Activated T-helper 1 cell treated with anti-CD3 and anti-CD28 coated beads, Interleukin-12 subunit alpha, Interleukin-12 subunit beta, Interleukin-2, Interleukin-4 antibody, amounts not matched to agents 30 ng/mL and 10 ng/mL and 1 ng/mL, durations not matched to agents 14 hours and 24 hours and 36 hours (primary cell): ENCODE results near the gene TEX29. TPM values are rescaled to one million over a fixed set of nuclear protein-coding genes. Genes with fewer than 3 reads are reported as not detected.

ENCODE experiments used
- DNase-seq: peaks from one replicate; pipeline ENCODE4 v3.0.0; 2021; ENCODE audit warnings: low spot score
- H3K27ac Mint-ChIP-seq: one replicate; pipeline ENCODE4 v1.8.0; 2021; ENCODE audit warnings: mild to moderate bottlenecking, mixed read lengths
- H3K27me3 Mint-ChIP-seq: one replicate; pipeline ENCODE4 v1.8.0; 2022; ENCODE audit warnings: mild to moderate bottlenecking, moderate library complexity, mixed read lengths; ENCODE audit not compliant: insufficient read depth
- H3K36me3 Mint-ChIP-seq: one replicate; pipeline ENCODE4 v1.8.0; 2021; ENCODE audit warnings: low read depth, mixed read lengths
- H3K4me1 Mint-ChIP-seq: one replicate; pipeline ENCODE4 v1.8.0; 2021; ENCODE audit warnings: low read depth, mixed read lengths
- H3K4me3 Mint-ChIP-seq: one replicate; pipeline ENCODE4 v1.8.0; 2021; ENCODE audit warnings: mild to moderate bottlenecking, moderate library complexity, mixed read lengths
- H3K9me3 Mint-ChIP-seq: one replicate; pipeline ENCODE4 v1.8.0; 2021; ENCODE audit warnings: mixed read lengths
- intact Hi-C: fragments of 100-400 bp; cut with micrococcal nuclease; formaldehyde crosslinking; loops from one replicate; pipeline ENCODE4 v1.15.1; 2024
- total RNA-seq: library from RNA; stranded (reverse); gene quantifications from 2 replicates; pipeline ENCODE4 v1.2.3, GENCODE V29; 2022

Gene TEX29
- total RNA-seq, 1 donor from 2014 or later, result 0.70 TPM

- no peaks in the 10 kb centered on the region for H3K27me3 Mint-ChIP-seq
- intact Hi-C loops, result no loop called here
- peaks cover 58% of the 10 kb centered on the region for H3K36me3 Mint-ChIP-seq
- no peaks in the 10 kb centered on the region for H3K9me3 Mint-ChIP-seq
- DNase-seq, result no peak
- H3K27ac Mint-ChIP-seq, result no peak overlapping the region
- peaks cover 9% of the 10 kb centered on the region for H3K4me1 Mint-ChIP-seq
- no peak overlapping the region for H3K4me3 Mint-ChIP-seq
Measured at GRCh38 chr13:111282997-111283396, 37.4 kb upstream of the TEX29 start.

GRCh38 chr13:111283457-111283856 is 37.0 kb upstream of the TEX29 start:
- no peaks in the 10 kb centered on the region for H3K9me3 Mint-ChIP-seq
- H3K4me1 Mint-ChIP-seq, result peaks cover 4% of the 10 kb centered on the region
- no peak overlapping the region for H3K27ac Mint-ChIP-seq
- no peak for DNase-seq
- H3K36me3 Mint-ChIP-seq, result peaks cover 54% of the 10 kb centered on the region
- intact Hi-C loops, result no loop called here
- no peaks in the 10 kb centered on the region for H3K27me3 Mint-ChIP-seq
- no peak overlapping the region for H3K4me3 Mint-ChIP-seq

DNA sequence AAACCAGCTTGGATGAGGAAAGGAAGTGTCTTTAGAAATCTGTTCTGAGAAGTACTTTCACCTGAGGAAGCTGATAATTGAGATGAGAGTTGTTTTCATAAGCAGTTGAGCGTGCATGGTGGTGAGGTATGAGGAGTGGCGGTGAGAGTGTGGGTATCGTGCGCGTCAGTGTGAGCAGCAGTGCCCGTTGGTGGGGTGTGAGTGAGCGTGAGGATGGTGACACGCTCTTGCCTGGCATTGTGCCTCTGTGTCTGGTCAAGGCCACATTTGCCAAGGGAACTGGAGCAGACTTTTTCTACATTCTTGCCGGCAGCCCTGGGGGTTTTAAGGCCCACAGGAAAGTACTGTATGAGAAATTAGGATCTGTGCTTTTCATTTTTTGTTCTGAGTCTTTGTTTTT is 36.5 kb upstream of the TEX29 start:
- intact Hi-C loops, result no loop called here
- no peaks in the 10 kb centered on the region for H3K9me3 Mint-ChIP-seq
- no peaks in the 10 kb centered on the region for H3K4me1 Mint-ChIP-seq
- no peaks in the 10 kb centered on the region for H3K27me3 Mint-ChIP-seq
- H3K36me3 Mint-ChIP-seq, result peaks cover 51% of the 10 kb centered on the region
- H3K27ac Mint-ChIP-seq, result no peak overlapping the region
- H3K4me3 Mint-ChIP-seq, result no peak overlapping the region
- no peak for DNase-seq

GRCh38 chr13:111284565-111284964 is 35.9 kb upstream of the TEX29 start:
- peaks cover 55% of the 10 kb centered on the region for H3K36me3 Mint-ChIP-seq
- H3K9me3 Mint-ChIP-seq, result no peaks in the 10 kb centered on the region
- H3K27ac Mint-ChIP-seq, result no peak overlapping the region
- H3K27me3 Mint-ChIP-seq, result no peaks in the 10 kb centered on the region
- H3K4me1 Mint-ChIP-seq, result no peaks in the 10 kb centered on the region
- H3K4me3 Mint-ChIP-seq, result no peak overlapping the region
- intact Hi-C loops, result no loop called here
- no peak for DNase-seq

- H3K9me3 Mint-ChIP-seq, result no peaks in the 10 kb centered on the region
- H3K27me3 Mint-ChIP-seq, result no peaks in the 10 kb centered on the region
- H3K27ac Mint-ChIP-seq, result no peak overlapping the region
- H3K4me3 Mint-ChIP-seq, result no peak overlapping the region
- H3K4me1 Mint-ChIP-seq, result no peaks in the 10 kb centered on the region
- peaks cover 43% of the 10 kb centered on the region for H3K36me3 Mint-ChIP-seq
- intact Hi-C loops, result no loop called here
- DNase-seq, result no peak
Measured at GRCh38 chr13:111286162-111286561, 34.3 kb upstream of the TEX29 start.

DNA sequence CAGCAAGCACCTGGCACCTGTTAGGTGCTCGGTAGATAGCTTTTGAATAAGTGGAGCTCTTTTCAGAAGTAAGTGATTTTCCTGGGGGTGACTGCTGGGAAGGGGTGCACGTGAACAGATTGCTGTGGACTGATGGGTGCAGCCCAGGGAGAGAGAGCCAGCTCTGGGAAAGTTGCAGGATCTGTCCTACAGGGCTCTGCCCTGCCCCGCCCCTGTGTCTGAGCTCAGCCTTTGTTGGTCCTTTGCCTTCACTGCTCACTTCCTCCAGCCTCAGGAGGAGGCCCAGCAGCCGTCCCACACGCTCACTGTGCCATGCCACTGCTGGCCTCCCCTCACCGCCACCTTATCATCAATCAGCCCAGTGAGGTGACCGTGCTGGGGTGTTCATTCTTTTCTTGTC is 33.7 kb upstream of the TEX29 start:
- H3K9me3 Mint-ChIP-seq, result no peaks in the 10 kb centered on the region
- no peaks in the 10 kb centered on the region for H3K27me3 Mint-ChIP-seq
- intact Hi-C loops, result no loop called here
- no peak overlapping the region for H3K4me3 Mint-ChIP-seq
- no peak overlapping the region for H3K27ac Mint-ChIP-seq
- peaks cover 37% of the 10 kb centered on the region for H3K36me3 Mint-ChIP-seq
- no peak for DNase-seq
- H3K4me1 Mint-ChIP-seq, result no peaks in the 10 kb centered on the region

- no peak for DNase-seq
- H3K4me3 Mint-ChIP-seq, result no peak overlapping the region
- no peaks in the 10 kb centered on the region for H3K4me1 Mint-ChIP-seq
- H3K27ac Mint-ChIP-seq, result no peak overlapping the region
- H3K36me3 Mint-ChIP-seq, result peaks cover 41% of the 10 kb centered on the region
- no peaks in the 10 kb centered on the region for H3K27me3 Mint-ChIP-seq
- no peaks in the 10 kb centered on the region for H3K9me3 Mint-ChIP-seq
- intact Hi-C loops, result no loop called here
Measured at GRCh38 chr13:111287201-111287600, 33.2 kb upstream of the TEX29 start.

DNA sequence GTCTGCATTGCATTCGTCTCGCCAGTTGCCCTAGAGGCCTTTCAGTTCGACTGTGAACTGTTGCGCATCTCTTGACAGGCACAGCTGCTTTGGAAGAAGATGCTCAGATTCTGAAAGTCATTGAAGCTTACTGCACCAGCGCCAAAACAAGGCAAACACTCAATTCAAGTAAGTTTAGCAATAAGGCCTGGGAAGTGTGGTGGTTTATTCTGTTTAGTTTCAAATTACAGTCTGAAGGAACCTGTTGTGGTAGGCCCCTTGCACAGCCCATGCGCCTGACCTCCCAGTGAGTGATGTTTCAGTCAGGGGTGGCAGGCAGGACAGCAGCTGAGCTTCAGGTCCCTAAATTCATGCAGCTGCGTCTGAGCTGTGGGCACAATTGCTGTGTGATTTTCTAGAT is 32.2 kb upstream of the TEX29 start:
- Mint-ChIP-seq H3K27me3 (no peaks in the 10 kb centered on the region), H3K27ac (no peak overlapping the region), H3K9me3 (no peaks in the 10 kb centered on the region), H3K4me1 (no peaks in the 10 kb centered on the region), H3K36me3 (peaks cover 43% of the 10 kb centered on the region), H3K4me3 (no peak overlapping the region)
- intact Hi-C loops, result no loop called here
- no peak for DNase-seq

- DNase-seq, result no peak
- intact Hi-C loops, result no loop called here
- Mint-ChIP-seq H3K4me3 (no peak overlapping the region), H3K36me3 (peaks cover 35% of the 10 kb centered on the region), H3K27me3 (no peaks in the 10 kb centered on the region), H3K9me3 (no peaks in the 10 kb centered on the region), H3K4me1 (no peaks in the 10 kb centered on the region), H3K27ac (no peak overlapping the region)
Measured at GRCh38 chr13:111289251-111289650, 31.2 kb upstream of the TEX29 start.

DNA sequence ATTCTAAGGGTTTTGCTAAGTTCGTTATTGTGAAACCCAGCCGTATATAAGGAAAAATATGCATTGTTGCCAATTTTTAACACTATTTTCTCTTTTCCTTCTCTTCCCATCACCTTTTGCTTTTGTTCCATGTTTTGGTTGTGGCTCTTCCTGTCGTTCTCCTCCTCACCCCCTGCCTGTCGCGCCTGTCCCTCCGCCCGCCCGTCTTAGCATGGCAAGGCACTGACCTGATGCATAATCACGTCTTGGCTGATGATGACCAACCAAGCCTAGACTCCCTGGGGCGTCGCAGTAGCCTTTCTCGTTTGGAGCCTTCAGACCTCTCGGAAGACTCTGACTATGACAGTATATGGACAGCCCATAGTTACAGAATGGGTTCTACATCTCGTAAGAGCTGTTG is 28.5 kb upstream of the TEX29 start:
- Mint-ChIP-seq H3K4me3 (no peak overlapping the region), H3K9me3 (no peaks in the 10 kb centered on the region), H3K4me1 (peaks cover 10% of the 10 kb centered on the region), H3K27me3 (no peaks in the 10 kb centered on the region), H3K27ac (no peak overlapping the region), H3K36me3 (peaks cover 23% of the 10 kb centered on the region)
- DNase-seq, result no peak
- intact Hi-C loops, result no loop called here

- intact Hi-C loops, result no loop called here
- Mint-ChIP-seq H3K27me3 (no peaks in the 10 kb centered on the region), H3K27ac (no peak overlapping the region), H3K36me3 (peaks cover 16% of the 10 kb centered on the region), H3K9me3 (no peaks in the 10 kb centered on the region), H3K4me1 (peaks cover 10% of the 10 kb centered on the region), H3K4me3 (no peak overlapping the region)
- DNase-seq, result no peak
Measured at GRCh38 chr13:111292710-111293485, 27.5 kb upstream of the TEX29 start.

DNA sequence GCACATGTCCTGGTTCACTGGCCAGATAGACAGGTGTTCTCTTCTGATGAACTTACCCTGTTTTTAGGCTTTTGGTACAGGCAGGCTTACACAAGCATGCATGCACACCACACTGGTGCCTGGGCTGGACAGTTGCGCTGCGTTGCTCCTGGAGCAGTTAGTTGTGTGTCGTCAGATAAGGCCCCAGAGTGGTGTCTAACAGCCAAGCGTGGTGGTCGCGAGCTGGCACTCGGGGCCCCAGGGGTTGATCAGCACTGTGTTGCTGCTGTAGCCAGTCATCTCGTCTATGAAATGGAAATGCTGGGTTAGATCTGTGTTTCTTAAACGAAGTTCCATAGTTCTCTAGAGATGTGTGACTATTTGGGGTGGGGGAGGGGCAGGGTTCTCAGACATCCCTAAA is 24.6 kb upstream of the TEX29 start:
- peaks cover 11% of the 10 kb centered on the region for H3K36me3 Mint-ChIP-seq
- H3K27me3 Mint-ChIP-seq, result no peaks in the 10 kb centered on the region
- H3K4me1 Mint-ChIP-seq, result peaks cover 10% of the 10 kb centered on the region
- H3K9me3 Mint-ChIP-seq, result no peaks in the 10 kb centered on the region
- intact Hi-C loops, result no loop called here
- H3K27ac Mint-ChIP-seq, result no peak overlapping the region
- H3K4me3 Mint-ChIP-seq, result no peak overlapping the region
- DNase-seq, result no peak

DNA sequence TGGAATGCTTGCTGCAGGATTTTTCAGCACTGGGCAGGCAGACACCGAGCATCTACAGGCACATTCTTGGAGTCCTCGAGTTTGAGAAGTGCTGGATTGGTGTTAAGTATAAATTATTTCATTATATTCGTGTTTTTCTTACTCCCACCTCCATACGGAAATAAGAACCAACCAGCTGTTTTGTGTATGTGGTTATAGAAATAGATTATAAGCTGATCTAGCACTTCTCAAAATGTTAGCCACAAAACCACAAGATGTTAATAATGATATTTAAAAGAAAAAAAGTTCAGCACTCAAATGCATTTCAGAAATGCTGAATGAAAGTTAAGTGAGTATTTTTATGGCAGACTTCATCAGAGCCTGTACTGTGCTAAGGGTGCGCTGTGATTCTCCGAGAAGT is 24.0 kb upstream of the TEX29 start:
- no peak for DNase-seq
- intact Hi-C loops, result no loop called here
- peaks cover 11% of the 10 kb centered on the region for H3K36me3 Mint-ChIP-seq
- no peaks in the 10 kb centered on the region for H3K27me3 Mint-ChIP-seq
- H3K4me3 Mint-ChIP-seq, result no peak overlapping the region
- H3K4me1 Mint-ChIP-seq, result peaks cover 10% of the 10 kb centered on the region
- H3K27ac Mint-ChIP-seq, result no peak overlapping the region
- no peaks in the 10 kb centered on the region for H3K9me3 Mint-ChIP-seq
